Suprapubic skin (tissue), 3 donors: Measurements from ENCODE around the gene RCC2.

ENCODE experiments used
- POLR2A ChIP-seq, 2 donors: fragments of 450-650 bp; IDR thresholded peaks; one replicate each; pipeline ENCODE4 v1.6.1; 2017; ENCODE audit warnings: antibody characterized with exemption in 2 of 2, mild to moderate bottlenecking in 2 of 2, moderate library complexity in 2 of 2
- TF ChIP-seq, protein P1 (sequence below), 2 donors: fragments of 200-600 bp in 1 of 2; fragments of 450-650 bp in 1 of 2; sonication (generic) in 1 of 2; IDR thresholded peaks; one replicate each; pipeline ENCODE4 v1.5.1; 2016 to 2019; ENCODE audit warnings: antibody characterized with exemption in 2 of 2, mild to moderate bottlenecking in 1 of 2, moderate library complexity in 1 of 2

DNA sequence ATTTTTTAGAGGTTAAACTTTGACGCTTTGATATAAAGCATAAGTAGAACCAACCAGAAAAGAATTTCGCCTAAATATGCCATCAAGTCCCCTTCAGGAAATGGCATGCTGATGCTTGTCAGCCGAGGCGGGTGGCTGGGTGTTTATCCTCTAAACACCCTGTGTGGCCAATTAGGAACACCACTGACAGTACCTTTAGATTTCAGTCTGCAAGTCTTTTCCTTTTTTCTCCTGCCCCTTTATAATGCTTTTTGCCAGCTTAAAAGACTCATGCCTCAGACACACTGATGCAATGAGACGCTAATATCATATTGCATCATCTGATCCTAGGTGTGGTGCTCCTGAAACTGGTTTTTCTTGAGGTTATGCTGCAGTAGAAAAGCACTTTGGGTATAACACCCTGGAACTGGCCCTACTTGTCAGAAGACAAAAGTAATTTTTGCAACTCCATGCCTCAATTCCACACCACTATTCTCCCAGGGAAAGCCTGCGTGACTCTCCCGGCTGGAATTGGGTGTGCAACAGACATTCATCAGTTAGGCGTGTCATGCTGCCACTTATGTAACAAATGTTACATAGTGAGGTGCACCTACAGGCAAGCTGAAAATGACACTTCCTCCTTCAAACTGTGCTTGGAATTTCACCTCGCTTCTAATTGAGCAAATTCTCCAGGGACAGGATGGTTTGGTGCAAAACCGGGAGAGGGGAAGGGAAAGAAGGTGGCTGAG lies 2.0 kb upstream of the RCC2 start:
- TF ChIP-seq POLR2A (IDR thresholded peaks at IDR 0.05) = no peak
- TF ChIP-seq, protein P1, sequence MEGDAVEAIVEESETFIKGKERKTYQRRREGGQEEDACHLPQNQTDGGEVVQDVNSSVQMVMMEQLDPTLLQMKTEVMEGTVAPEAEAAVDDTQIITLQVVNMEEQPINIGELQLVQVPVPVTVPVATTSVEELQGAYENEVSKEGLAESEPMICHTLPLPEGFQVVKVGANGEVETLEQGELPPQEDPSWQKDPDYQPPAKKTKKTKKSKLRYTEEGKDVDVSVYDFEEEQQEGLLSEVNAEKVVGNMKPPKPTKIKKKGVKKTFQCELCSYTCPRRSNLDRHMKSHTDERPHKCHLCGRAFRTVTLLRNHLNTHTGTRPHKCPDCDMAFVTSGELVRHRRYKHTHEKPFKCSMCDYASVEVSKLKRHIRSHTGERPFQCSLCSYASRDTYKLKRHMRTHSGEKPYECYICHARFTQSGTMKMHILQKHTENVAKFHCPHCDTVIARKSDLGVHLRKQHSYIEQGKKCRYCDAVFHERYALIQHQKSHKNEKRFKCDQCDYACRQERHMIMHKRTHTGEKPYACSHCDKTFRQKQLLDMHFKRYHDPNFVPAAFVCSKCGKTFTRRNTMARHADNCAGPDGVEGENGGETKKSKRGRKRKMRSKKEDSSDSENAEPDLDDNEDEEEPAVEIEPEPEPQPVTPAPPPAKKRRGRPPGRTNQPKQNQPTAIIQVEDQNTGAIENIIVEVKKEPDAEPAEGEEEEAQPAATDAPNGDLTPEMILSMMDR (IDR thresholded peaks at IDR 0.05) = no peak
